Measurements from ENCODE around the gene KIAA1143. TPM values are rescaled to one million over a fixed set of nuclear protein-coding genes. Genes with fewer than 3 reads are reported as not detected.

The KIAA1143 gene
- total and polyA plus RNA-seq, 9 of the 15 experiments (the other 6 are each of a cell fraction or from before 2014, with no cell fraction given), result 25.6 to 72.0 (median 42.2) TPM

GRCh38 chr3:44761424-44762169 lies at the start of gene KIAA1143, which contains the start of gene KIF15 (continued):
- TF ChIP-seq RERE (CRISPR knock-in tag; IDR thresholded peaks at IDR 0.05; ENCODE audit: borderline replicate concordance) (peak; percentile 89), RUNX1 (IDR thresholded peaks at IDR 0.05; ENCODE audit: low read depth) (peak; percentile 72; the same call in 1 of the 2 replicates), PREB (CRISPR knock-in tag; IDR thresholded peaks at IDR 0.05) (peak; percentile 89), TCF7 (IDR thresholded peaks at IDR 0.05; ENCODE audit: borderline replicate concordance) (0 out of 2 replicates have a peak, but pooled peaks have one; percentile 71), GMEB1 (CRISPR knock-in tag; IDR thresholded peaks at IDR 0.05) (peak; percentile 98), GABPB1 (CRISPR knock-in tag; IDR thresholded peaks at IDR 0.05) (peak; percentile 88), MTA2 (IDR thresholded peaks at IDR 0.05; ENCODE audit: low read depth) (no peak), FOXK1 (CRISPR knock-in tag; IDR thresholded peaks at IDR 0.05; ENCODE audit: borderline replicate concordance) (peak; percentile 90), RREB1 (CRISPR knock-in tag; IDR thresholded peaks at IDR 0.05) (0 out of 2 replicates have a peak, but pooled peaks have one; percentile 27), NBN (IDR thresholded peaks at IDR 0.05; ENCODE audit: low read depth) (peak; percentile 99), ZNF431 (CRISPR knock-in tag; IDR thresholded peaks at IDR 0.05) (peak; percentile 63; the same call in 1 of the 2 replicates), C11orf30 (IDR thresholded peaks at IDR 0.05; ENCODE audit: low read depth) (peak; percentile 92), NRF1 (conservative IDR thresholded peaks at IDR 0.05 in 1 of 2, IDR thresholded peaks at IDR 0.05 in 1 of 2) (peak; percentile 86 to 88)

Data from K562 (cell line).